Measurements from ENCODE around the gene SDK1. TPM values are rescaled to one million over a fixed set of nuclear protein-coding genes. Genes with fewer than 3 reads are reported as not detected.

The SDK1 gene
- total RNA-seq, 2 donors from 2014 or later: 19.8 to 32.4 TPM

GRCh38 chr7:3914051-3914775 lies 613.2 kb downstream of the SDK1 start:
- intact Hi-C loops (cut with DNase I): no loop called here
- no peaks in the 10 kb centered on the region for H3K9me3 ChIP-seq
- H3K4me1 ChIP-seq: peaks cover 4% of the 10 kb centered on the region
- TF ChIP-seq POLR2A (IDR thresholded peaks at IDR 0.05) (no peak), CTCF (IDR thresholded peaks at IDR 0.05) (no peak)
- no peak for ATAC-seq
- H3K36me3 ChIP-seq (replicated peaks in 1 of 2; ENCODE audit: insufficient read depth in 1 of 2, low read depth in 2 of 2): no peaks in the 10 kb centered on the region
- no peaks in the 10 kb centered on the region for H3K27me3 ChIP-seq
- 74 to 85% methylated on average over 8 of the region's 8 CpGs for WGBS, 2 donors
- no peak overlapping the region for H3K27ac ChIP-seq
- DNase-seq: peak in 1 of 4 donors; percentile 11
- no peak overlapping the region for H3K4me3 ChIP-seq

- no peak for DNase-seq
- intact Hi-C loops (cut with DNase I): no loop called here
- H3K27me3 ChIP-seq: no peaks in the 10 kb centered on the region
- H3K9me3 ChIP-seq: no peaks in the 10 kb centered on the region
- TF ChIP-seq POLR2A (IDR thresholded peaks at IDR 0.05) (no peak), CTCF (IDR thresholded peaks at IDR 0.05) (no peak)
- no peak overlapping the region for H3K27ac ChIP-seq
- H3K36me3 ChIP-seq (replicated peaks in 1 of 2; ENCODE audit: insufficient read depth in 1 of 2, low read depth in 2 of 2): no peaks in the 10 kb centered on the region
- H3K4me3 ChIP-seq: no peak overlapping the region
- H3K4me1 ChIP-seq: peaks cover 4% of the 10 kb centered on the region
- ATAC-seq: no peak
- 88 to 94% methylated on average over 9 of the region's 9 CpGs for WGBS, 2 donors
Measured at GRCh38 chr7:3915337-3915878, 614.4 kb downstream of the SDK1 start.

GRCh38 chr7:3916146-3916545 lies 615.1 kb downstream of the SDK1 start:
- Histone ChIP-seq H3K27ac (no peak overlapping the region), H3K4me1 (peaks cover 4% of the 10 kb centered on the region), H3K9me3 (no peaks in the 10 kb centered on the region), H3K4me3 (no peak overlapping the region), H3K27me3 (no peaks in the 10 kb centered on the region), H3K36me3 (replicated peaks in 1 of 2; ENCODE audit: insufficient read depth in 1 of 2, low read depth in 2 of 2) (no peaks in the 10 kb centered on the region)
- TF ChIP-seq CTCF (IDR thresholded peaks at IDR 0.05) (no peak), POLR2A (IDR thresholded peaks at IDR 0.05) (no peak)
- DNase-seq (no peak), ATAC-seq (no peak)
- 66 to 75% methylated on average over 1 of the region's 1 CpG for WGBS, 2 donors
- intact Hi-C loops (cut with DNase I): no loop called here

GRCh38 chr7:3917436-3917835 lies 616.4 kb downstream of the SDK1 start:
- Histone ChIP-seq H3K27me3 (no peaks in the 10 kb centered on the region), H3K4me1 (peaks cover 4% of the 10 kb centered on the region), H3K27ac (no peak overlapping the region), H3K4me3 (no peak overlapping the region), H3K36me3 (replicated peaks in 1 of 2; ENCODE audit: insufficient read depth in 1 of 2, low read depth in 2 of 2) (no peaks in the 10 kb centered on the region), H3K9me3 (no peaks in the 10 kb centered on the region)
- ATAC-seq: no peak
- 61 to 67% methylated on average over 4 of the region's 4 CpGs for WGBS, 2 donors
- intact Hi-C loops (cut with DNase I): no loop called here
- no peak for TF ChIP-seq CTCF (IDR thresholded peaks at IDR 0.05)
- no peak for TF ChIP-seq POLR2A (IDR thresholded peaks at IDR 0.05)
- no peak for DNase-seq

- WGBS, 2 donors: 88 to 90% methylated on average over 8 of the region's 8 CpGs
- H3K27me3 ChIP-seq: no peaks in the 10 kb centered on the region
- DNase-seq: no peak
- intact Hi-C loops (cut with DNase I): no loop called here
- H3K36me3 ChIP-seq (replicated peaks in 1 of 2; ENCODE audit: insufficient read depth in 1 of 2, low read depth in 2 of 2): no peaks in the 10 kb centered on the region
- H3K9me3 ChIP-seq: no peaks in the 10 kb centered on the region
- no peak overlapping the region for H3K4me3 ChIP-seq
- no peak overlapping the region for H3K27ac ChIP-seq
- no peak for ATAC-seq
- TF ChIP-seq CTCF (IDR thresholded peaks at IDR 0.05) (no peak), POLR2A (IDR thresholded peaks at IDR 0.05) (no peak)
- peaks cover 7% of the 10 kb centered on the region for H3K4me1 ChIP-seq
Measured at GRCh38 chr7:3918576-3918975, 617.5 kb downstream of the SDK1 start.

Measured in body of pancreas (tissue), 4 donors.